GM12873 (cell line): ENCODE measurements around the gene HSPA5.
A peak's percentile ranks its signal among the peaks of the same experiment; 100 is the strongest.

Source experiments
- TF ChIP-seq, protein P1 (sequence below): IDR thresholded peaks from 2 replicates; pipeline ENCODE4 v1.5.1; 2012; ENCODE audit warnings: low read depth, mild to moderate bottlenecking, moderate library complexity, low read length, control low read depth; ENCODE audit not compliant: insufficient read depth; ENCODE audit errors: missing control alignments

HSPA5 gene

DNA sequence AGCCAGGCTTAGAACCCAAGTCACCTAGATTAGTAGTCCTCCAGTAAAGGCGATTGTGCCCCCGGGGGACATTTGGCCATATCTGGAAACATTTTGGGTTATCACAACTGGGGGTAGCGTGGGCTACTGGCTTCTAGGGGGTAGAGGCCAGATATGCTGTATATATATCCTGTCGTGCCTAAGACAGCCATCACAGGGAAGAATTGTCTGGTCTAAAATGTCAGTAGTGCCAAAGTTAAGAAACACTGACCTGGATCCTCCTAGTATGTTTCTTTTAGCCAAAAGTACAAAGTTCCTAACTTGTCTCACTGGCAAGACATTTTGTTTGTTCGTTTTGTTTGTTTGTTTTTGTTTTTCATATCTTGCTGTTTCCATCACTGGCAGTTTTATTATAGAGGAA is 27.0 kb downstream of the HSPA5 start:
- TF ChIP-seq, protein P1, sequence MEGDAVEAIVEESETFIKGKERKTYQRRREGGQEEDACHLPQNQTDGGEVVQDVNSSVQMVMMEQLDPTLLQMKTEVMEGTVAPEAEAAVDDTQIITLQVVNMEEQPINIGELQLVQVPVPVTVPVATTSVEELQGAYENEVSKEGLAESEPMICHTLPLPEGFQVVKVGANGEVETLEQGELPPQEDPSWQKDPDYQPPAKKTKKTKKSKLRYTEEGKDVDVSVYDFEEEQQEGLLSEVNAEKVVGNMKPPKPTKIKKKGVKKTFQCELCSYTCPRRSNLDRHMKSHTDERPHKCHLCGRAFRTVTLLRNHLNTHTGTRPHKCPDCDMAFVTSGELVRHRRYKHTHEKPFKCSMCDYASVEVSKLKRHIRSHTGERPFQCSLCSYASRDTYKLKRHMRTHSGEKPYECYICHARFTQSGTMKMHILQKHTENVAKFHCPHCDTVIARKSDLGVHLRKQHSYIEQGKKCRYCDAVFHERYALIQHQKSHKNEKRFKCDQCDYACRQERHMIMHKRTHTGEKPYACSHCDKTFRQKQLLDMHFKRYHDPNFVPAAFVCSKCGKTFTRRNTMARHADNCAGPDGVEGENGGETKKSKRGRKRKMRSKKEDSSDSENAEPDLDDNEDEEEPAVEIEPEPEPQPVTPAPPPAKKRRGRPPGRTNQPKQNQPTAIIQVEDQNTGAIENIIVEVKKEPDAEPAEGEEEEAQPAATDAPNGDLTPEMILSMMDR = no peak

DNA sequence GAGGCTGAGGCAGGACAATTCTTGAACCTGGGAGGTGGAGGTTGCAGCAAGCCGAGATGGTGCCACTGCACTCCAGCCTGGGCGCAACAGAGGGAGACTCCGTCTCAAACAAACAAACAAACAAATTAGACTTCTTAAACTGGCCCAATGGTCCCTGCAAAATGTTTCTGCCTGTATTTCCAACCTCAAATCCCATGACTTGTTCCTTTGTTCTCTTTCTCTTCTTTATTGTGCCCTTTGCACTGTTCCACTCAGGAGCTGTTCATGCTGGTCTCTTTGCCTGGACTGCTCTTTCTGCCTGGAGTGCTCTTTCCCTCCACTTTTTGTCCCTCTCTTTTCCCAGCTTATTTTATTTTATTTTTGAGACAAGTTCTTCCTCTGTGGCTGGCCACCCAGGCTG is 36.7 kb downstream of the HSPA5 start:
- TF ChIP-seq, protein P1 = no peak

DNA sequence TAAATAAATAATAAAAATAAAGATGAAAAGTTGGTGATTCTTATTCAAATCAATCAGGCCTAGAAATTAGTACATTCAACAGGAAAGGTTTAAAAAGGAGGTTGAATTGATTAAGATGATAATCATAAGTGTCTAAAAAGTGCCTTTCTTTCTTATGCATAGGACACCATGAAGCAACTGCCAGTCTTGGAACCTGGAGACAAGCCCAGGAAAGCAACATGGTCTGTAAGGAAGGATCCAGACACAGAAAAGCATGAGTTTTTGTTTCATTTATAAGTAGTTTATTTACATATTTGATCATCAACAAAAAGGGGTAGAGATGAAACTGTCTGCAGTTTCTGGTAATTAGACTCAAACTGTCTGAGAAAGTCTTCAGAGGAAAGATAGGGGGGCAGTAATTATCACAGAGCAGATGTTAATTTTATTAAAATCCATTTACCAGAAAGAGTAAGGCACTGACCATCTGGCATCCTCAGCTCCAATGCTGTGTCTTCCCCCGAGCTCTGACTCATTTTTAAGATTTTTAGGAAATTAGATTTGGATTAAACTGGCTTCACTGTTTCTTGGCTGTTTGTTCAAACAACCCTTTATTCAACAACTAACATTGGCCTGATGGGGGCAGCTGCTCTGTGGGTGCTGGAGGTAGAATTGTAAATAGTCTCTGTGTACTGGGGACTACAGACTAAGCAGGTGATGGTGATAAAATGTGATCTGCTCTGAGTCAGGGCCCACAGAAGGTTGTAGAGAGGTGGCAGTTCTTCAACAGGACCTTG is 38.1 kb downstream of the HSPA5 start:
- TF ChIP-seq, protein P1 = no peak

DNA sequence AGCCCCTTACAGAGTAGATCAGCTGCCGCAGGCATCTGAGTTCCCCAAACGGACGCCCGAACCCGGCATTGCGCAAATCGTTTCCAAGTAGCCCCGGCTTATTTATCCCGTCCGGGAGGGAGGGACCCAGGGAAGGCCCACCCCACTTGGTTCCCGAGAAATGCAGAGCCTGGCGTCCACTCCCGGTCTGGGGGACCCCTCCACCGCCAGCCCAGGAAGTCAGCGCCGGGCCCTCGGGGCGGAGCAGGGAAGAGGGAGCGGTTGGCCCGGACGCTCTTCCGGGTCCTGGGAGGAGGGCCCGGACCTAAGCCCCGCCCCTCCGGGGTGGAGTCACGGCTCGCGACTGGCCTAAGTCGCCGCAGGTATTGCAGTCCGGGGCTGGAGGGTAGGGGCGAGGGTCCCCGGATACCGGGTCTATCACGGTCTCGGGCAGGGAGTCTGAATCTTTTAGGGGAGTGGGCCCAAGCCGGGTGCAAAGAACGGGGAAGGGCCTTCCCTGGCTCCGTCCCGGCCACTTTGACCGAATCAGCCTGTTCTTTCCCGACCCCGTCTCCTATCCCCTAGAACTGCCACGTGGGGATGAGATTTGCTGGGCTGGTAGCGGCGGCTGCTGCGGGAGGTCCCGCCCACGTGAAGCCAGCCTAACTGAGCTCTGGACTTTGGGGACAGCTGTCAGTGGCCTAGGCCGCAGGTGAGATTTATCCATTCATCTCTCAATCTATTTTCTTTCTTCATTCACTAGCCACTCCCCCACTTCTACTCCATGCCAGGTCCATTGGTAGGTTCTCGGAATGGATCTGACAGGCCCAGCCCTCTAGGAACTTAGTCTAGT is 40.7 kb downstream of the HSPA5 start, which contains the start of gene RABEPK:
TSS of gene RABEPK (plus strand) at position 327 of the 832 bp plus-strand sequence. CDS start 2,472 bp downstream, outside the sequence.
- TF ChIP-seq, protein P1 = no peak

DNA sequence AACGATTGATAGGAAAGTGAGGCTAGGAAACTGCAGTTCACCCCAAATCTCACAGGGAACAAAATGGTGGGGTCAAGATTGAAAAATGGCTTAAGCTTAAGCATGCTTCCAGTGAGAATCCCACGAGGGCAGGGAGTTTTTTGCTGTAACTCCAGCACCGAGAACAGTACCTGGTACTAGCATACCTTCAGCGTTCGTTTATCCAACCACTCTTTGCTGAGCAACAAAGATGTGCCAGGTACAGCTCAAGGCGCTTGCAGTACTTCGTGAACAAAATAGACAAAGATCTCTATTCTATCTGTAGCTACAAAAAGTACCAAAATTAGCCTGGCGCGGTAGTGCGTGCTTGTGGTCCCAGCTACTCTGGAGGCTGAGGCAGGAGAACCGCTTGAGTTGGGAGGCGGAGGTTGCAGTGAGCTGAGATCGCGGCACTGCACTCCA is 50.8 kb downstream of the HSPA5 start:
- TF ChIP-seq, protein P1 = no peak

DNA sequence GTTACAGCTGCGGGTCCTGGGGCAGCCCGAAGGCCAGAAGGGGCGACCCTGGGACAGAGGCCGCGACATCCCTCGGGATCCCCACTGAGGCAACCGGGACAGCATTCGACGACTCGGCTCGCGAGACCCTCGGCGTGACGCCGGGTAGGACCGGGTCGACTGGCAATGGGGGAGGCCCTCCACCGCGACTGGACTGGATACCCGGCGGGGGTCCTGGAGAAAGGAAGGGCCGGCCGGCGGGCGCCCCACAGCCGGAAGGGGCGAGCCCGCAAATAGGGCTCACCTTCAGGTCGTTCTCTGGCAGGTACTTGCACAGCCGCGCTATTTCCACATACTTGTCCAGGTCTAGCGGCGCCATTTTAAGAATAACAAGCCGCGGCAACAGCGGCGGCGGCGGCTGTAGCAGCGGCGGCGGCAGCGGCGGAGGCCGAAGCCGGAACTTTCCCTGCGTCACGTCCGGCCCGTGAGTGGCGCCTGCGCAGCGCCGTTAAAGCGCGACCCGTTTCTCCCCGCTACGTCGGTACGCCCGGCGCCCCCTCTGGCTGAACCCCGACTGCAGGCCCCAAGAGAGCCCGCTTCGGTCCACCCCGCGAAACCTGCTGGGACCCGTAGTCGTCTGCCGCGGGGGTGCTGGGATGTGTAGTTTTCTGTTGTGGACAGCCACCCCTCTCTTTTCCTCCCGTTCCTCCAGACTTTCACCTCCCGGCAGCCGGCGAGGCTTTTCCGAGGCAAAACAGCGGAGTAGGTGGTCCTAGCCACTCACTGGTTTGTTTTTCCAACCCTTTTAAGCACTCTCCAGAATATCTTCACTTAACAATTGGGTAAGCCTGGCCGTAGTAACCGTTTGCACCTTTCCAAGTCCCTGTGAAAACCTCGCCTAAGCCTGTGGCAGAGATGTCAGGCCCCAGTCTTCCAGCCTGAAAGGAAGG is 51.5 kb downstream of the HSPA5 start, which contains the start of gene PPP6C:
TSS of gene PPP6C (minus strand) at position 443 of the 929 bp plus-strand sequence. CDS start at position 358, 85 bp downstream.
- TF ChIP-seq, protein P1 = peak; percentile 68
